ENCODE measurements around the gene LRRC58. TPM values are rescaled to one million over a fixed set of nuclear protein-coding genes. Genes with fewer than 3 reads are reported as not detected.
A peak's percentile ranks its signal among the peaks of the same experiment; 100 is the strongest.

LRRC58 gene
- total and polyA plus RNA-seq, 2 experiments from 2014 or later: 8.8 to 34.7 TPM

DNA sequence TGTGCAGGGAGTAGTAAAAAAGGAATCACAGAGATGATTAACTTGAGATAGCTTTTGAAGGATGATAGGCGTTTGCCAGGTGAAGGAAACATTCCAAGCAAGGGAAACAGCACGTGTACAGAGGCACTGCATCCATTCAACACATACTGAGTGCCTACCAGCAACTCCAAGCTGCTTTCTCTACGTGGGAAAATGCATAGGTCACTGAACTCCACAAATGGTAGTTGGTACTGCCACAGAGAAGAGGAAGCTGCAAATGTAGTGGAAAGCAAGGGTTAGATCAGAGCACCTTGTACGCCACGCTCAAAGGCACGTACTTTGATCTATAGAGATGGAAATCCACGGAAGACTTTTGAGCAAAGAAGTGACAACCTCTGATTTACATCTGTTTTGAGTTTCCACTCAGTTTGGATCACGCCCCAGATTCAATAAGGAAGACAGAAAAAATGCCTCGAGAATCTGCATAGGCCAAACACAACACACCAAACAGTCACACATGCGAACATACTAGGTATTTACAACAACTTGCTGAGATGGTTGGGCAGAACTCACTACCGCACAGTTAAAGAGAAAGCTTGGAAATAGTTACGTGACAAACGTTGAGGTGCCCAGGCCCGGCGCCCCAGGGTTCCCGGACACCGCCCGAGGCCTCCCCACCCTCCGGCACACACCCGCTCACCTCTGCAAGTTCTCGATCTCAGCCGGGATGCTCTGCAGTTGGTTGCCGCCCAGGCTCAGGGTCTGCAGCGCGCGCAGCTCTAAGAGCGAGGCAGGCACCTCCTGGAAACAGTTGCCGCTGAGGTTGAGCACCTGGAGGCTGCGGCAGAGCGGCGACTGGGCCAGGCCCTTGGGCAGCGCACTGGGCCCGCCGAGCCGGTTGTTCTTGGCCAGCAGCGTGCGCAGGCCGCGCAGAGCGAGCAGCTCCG is 826 bp downstream of the LRRC58 start:
- Histone ChIP-seq H4K20me1 (ENCODE audit: insufficient read depth, poor library complexity, severe bottlenecking) (peaks cover 22% of the 10 kb centered on the region), H3K27ac (peak overlapping the region; percentile 93), H3K4me3 (peak overlapping the region; percentile 69), H3K4me1 (ENCODE audit: insufficient read depth) (peaks cover 14% of the 10 kb centered on the region), H3K4me2 (peak overlapping the region; percentile 84), H3K79me2 (peaks cover 48% of the 10 kb centered on the region), H2AFZ (peak overlapping the region; percentile 43), H3K27me3 (no peaks in the 10 kb centered on the region), H3K36me3 (replicated peaks; ENCODE audit: insufficient read depth, low read depth) (no peaks in the 10 kb centered on the region), H3K9me2 (replicated peaks; ENCODE audit: insufficient read depth) (no peaks in the 10 kb centered on the region), H3K9me3 (ENCODE audit: low read depth) (no peaks in the 10 kb centered on the region)
- no peak for TF ChIP-seq EZH2 (IDR thresholded peaks at IDR 0.05; ENCODE audit: borderline replicate concordance)
- no peak for TF ChIP-seq EZH2phosphoT487 (IDR thresholded peaks at IDR 0.05; ENCODE audit: low read depth, severe bottlenecking, unreplicated experiment)
- no peak for TF ChIP-seq CTCF (IDR thresholded peaks at IDR 0.05; ENCODE audit: poor library complexity)
- 3% methylated on average over 41 of the region's 41 CpGs for WGBS (ENCODE audit: low lambda C conversion rate, missing lambda C conversion rate)
- DNase-seq (ENCODE audit: low spot score): peak; percentile 13

- H3K36me3 ChIP-seq (replicated peaks; ENCODE audit: insufficient read depth, low read depth): no peaks in the 10 kb centered on the region
- no peak overlapping the region for H3K27ac ChIP-seq
- no peak overlapping the region for H3K4me2 ChIP-seq
- no peak for DNase-seq (ENCODE audit: low spot score)
- H3K9me3 ChIP-seq (ENCODE audit: low read depth): peaks cover 9% of the 10 kb centered on the region
- no peak for TF ChIP-seq EZH2 (IDR thresholded peaks at IDR 0.05; ENCODE audit: borderline replicate concordance)
- no peak for TF ChIP-seq CTCF (IDR thresholded peaks at IDR 0.05; ENCODE audit: poor library complexity)
- no peak for TF ChIP-seq EZH2phosphoT487 (IDR thresholded peaks at IDR 0.05; ENCODE audit: low read depth, severe bottlenecking, unreplicated experiment)
- peaks cover 22% of the 10 kb centered on the region for H4K20me1 ChIP-seq (ENCODE audit: insufficient read depth, poor library complexity, severe bottlenecking)
- no peaks in the 10 kb centered on the region for H3K27me3 ChIP-seq
- peaks cover 88% of the 10 kb centered on the region for H3K79me2 ChIP-seq
- 42% methylated on average over 1 of the region's 1 CpG for WGBS (ENCODE audit: low lambda C conversion rate, missing lambda C conversion rate)
- no peaks in the 10 kb centered on the region for H3K9me2 ChIP-seq (replicated peaks; ENCODE audit: insufficient read depth)
- no peak overlapping the region for H2AFZ ChIP-seq
- H3K4me3 ChIP-seq: no peak overlapping the region
- peaks cover 3% of the 10 kb centered on the region for H3K4me1 ChIP-seq (ENCODE audit: insufficient read depth)
Observed at GRCh38 chr3:120344349-120344748, 4.8 kb downstream of the LRRC58 start.

DNA sequence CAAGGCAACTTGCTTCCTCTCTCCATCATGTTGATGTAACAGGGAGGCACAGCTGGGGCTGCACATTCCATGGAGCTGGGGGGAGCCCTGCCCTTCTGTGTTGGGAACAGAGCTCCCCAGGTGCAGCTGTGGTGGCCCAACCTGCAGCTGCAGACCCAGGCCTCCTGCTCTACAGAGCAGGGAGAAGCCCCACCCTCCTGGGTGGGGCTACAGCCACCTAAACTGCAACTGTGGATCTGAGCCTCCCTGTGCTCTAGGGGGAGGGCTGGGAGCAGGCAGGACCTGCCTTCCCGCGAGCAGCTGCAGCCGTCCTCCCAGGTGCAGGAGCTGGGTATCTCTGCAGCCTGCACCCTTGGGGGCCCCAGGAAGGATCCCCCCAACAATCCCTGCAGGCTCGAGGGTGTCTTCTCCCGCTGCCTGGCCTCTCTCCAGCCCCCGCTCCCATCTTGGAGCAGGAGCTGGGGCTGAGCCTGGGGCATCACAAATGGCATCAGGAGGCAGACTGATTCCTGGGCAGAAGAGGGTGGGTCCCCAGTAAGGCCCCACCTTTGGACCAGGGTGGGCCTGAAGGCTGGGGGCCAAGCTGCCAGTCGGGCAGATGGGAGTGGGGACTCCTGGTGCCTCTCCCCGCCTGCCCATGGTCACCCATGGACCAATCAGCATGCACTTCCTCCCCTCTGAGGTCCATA is 7.4 kb downstream of the LRRC58 start:
- TF ChIP-seq EZH2 (IDR thresholded peaks at IDR 0.05; ENCODE audit: borderline replicate concordance) (no peak), EZH2phosphoT487 (IDR thresholded peaks at IDR 0.05; ENCODE audit: low read depth, severe bottlenecking, unreplicated experiment) (no peak), CTCF (IDR thresholded peaks at IDR 0.05; ENCODE audit: poor library complexity) (no peak)
- H3K4me1 ChIP-seq (ENCODE audit: insufficient read depth): no peaks in the 10 kb centered on the region
- peaks cover 99% of the 10 kb centered on the region for H3K79me2 ChIP-seq
- no peak overlapping the region for H3K4me2 ChIP-seq
- WGBS (ENCODE audit: low lambda C conversion rate, missing lambda C conversion rate): 90% methylated on average over 8 of the region's 8 CpGs
- no peak overlapping the region for H3K27ac ChIP-seq
- no peak overlapping the region for H3K4me3 ChIP-seq
- peaks cover 13% of the 10 kb centered on the region for H3K9me3 ChIP-seq (ENCODE audit: low read depth)
- H2AFZ ChIP-seq: no peak overlapping the region
- H4K20me1 ChIP-seq (ENCODE audit: insufficient read depth, poor library complexity, severe bottlenecking): peaks cover 15% of the 10 kb centered on the region
- no peak for DNase-seq (ENCODE audit: low spot score)
- H3K9me2 ChIP-seq (replicated peaks; ENCODE audit: insufficient read depth): no peaks in the 10 kb centered on the region
- H3K36me3 ChIP-seq (replicated peaks; ENCODE audit: insufficient read depth, low read depth): no peaks in the 10 kb centered on the region
- no peaks in the 10 kb centered on the region for H3K27me3 ChIP-seq

Measured in hepatocyte (in vitro differentiated cells).